ENCODE results near the gene FOXO6.

DNA sequence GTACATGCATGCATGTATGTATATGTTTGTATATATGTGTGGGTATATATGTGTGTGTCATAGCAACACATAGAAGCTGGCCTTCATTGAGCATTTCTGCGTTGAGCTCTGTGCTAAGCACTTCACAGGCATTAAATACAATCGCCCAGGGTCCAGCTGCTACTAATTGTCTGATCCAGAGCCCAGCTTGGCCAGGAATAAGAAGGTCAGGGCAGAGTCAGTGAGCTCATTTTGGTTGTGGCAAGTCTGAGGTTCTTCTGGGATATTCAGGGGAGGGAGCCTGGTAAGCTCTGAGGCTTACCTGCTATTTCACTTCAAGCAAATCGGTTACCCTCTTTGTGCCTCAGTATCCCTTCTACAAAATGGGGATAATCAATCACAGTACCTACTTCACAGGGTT lies 59.6 kb downstream of the FOXO6 start:
- TF ChIP-seq CREB1 (IDR thresholded peaks at IDR 0.05) (no peak), CREB1 (CRISPR knock-in tag; IDR thresholded peaks at IDR 0.05) (no peak), PHF20 (IDR thresholded peaks at IDR 0.05; ENCODE audit: partially characterized antibody) (no peak), ZNF780A (CRISPR knock-in tag; IDR thresholded peaks at IDR 0.05) (no peak), POLR2A (conservative IDR thresholded peaks at IDR 0.05) (no peak), ESRRA (IDR thresholded peaks at IDR 0.05; ENCODE audit: borderline replicate concordance, low read depth) (no peak), ZFP1 (CRISPR knock-in tag; IDR thresholded peaks at IDR 0.05) (no peak), JUN (IDR thresholded peaks at IDR 0.05; ENCODE audit: borderline replicate concordance, low read depth, low read length) (no peak), JUN (CRISPR knock-in tag; IDR thresholded peaks at IDR 0.05; ENCODE audit: borderline replicate concordance) (no peak)
- TF ChIP-seq, protein P1, sequence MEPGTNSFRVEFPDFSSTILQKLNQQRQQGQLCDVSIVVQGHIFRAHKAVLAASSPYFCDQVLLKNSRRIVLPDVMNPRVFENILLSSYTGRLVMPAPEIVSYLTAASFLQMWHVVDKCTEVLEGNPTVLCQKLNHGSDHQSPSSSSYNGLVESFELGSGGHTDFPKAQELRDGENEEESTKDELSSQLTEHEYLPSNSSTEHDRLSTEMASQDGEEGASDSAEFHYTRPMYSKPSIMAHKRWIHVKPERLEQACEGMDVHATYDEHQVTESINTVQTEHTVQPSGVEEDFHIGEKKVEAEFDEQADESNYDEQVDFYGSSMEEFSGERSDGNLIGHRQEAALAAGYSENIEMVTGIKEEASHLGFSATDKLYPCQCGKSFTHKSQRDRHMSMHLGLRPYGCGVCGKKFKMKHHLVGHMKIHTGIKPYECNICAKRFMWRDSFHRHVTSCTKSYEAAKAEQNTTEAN (CRISPR knock-in tag; IDR thresholded peaks at IDR 0.05), result no peak
- TF ChIP-seq, protein P2, sequence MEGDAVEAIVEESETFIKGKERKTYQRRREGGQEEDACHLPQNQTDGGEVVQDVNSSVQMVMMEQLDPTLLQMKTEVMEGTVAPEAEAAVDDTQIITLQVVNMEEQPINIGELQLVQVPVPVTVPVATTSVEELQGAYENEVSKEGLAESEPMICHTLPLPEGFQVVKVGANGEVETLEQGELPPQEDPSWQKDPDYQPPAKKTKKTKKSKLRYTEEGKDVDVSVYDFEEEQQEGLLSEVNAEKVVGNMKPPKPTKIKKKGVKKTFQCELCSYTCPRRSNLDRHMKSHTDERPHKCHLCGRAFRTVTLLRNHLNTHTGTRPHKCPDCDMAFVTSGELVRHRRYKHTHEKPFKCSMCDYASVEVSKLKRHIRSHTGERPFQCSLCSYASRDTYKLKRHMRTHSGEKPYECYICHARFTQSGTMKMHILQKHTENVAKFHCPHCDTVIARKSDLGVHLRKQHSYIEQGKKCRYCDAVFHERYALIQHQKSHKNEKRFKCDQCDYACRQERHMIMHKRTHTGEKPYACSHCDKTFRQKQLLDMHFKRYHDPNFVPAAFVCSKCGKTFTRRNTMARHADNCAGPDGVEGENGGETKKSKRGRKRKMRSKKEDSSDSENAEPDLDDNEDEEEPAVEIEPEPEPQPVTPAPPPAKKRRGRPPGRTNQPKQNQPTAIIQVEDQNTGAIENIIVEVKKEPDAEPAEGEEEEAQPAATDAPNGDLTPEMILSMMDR (IDR thresholded peaks at IDR 0.05 in 2 of 3, conservative IDR thresholded peaks at IDR 0.05 in 1 of 3; ENCODE audit: insufficient read depth in 2 of 3, low read depth in 1 of 3, low read length in 3 of 3), result no peak
- TF ChIP-seq, protein P3, sequence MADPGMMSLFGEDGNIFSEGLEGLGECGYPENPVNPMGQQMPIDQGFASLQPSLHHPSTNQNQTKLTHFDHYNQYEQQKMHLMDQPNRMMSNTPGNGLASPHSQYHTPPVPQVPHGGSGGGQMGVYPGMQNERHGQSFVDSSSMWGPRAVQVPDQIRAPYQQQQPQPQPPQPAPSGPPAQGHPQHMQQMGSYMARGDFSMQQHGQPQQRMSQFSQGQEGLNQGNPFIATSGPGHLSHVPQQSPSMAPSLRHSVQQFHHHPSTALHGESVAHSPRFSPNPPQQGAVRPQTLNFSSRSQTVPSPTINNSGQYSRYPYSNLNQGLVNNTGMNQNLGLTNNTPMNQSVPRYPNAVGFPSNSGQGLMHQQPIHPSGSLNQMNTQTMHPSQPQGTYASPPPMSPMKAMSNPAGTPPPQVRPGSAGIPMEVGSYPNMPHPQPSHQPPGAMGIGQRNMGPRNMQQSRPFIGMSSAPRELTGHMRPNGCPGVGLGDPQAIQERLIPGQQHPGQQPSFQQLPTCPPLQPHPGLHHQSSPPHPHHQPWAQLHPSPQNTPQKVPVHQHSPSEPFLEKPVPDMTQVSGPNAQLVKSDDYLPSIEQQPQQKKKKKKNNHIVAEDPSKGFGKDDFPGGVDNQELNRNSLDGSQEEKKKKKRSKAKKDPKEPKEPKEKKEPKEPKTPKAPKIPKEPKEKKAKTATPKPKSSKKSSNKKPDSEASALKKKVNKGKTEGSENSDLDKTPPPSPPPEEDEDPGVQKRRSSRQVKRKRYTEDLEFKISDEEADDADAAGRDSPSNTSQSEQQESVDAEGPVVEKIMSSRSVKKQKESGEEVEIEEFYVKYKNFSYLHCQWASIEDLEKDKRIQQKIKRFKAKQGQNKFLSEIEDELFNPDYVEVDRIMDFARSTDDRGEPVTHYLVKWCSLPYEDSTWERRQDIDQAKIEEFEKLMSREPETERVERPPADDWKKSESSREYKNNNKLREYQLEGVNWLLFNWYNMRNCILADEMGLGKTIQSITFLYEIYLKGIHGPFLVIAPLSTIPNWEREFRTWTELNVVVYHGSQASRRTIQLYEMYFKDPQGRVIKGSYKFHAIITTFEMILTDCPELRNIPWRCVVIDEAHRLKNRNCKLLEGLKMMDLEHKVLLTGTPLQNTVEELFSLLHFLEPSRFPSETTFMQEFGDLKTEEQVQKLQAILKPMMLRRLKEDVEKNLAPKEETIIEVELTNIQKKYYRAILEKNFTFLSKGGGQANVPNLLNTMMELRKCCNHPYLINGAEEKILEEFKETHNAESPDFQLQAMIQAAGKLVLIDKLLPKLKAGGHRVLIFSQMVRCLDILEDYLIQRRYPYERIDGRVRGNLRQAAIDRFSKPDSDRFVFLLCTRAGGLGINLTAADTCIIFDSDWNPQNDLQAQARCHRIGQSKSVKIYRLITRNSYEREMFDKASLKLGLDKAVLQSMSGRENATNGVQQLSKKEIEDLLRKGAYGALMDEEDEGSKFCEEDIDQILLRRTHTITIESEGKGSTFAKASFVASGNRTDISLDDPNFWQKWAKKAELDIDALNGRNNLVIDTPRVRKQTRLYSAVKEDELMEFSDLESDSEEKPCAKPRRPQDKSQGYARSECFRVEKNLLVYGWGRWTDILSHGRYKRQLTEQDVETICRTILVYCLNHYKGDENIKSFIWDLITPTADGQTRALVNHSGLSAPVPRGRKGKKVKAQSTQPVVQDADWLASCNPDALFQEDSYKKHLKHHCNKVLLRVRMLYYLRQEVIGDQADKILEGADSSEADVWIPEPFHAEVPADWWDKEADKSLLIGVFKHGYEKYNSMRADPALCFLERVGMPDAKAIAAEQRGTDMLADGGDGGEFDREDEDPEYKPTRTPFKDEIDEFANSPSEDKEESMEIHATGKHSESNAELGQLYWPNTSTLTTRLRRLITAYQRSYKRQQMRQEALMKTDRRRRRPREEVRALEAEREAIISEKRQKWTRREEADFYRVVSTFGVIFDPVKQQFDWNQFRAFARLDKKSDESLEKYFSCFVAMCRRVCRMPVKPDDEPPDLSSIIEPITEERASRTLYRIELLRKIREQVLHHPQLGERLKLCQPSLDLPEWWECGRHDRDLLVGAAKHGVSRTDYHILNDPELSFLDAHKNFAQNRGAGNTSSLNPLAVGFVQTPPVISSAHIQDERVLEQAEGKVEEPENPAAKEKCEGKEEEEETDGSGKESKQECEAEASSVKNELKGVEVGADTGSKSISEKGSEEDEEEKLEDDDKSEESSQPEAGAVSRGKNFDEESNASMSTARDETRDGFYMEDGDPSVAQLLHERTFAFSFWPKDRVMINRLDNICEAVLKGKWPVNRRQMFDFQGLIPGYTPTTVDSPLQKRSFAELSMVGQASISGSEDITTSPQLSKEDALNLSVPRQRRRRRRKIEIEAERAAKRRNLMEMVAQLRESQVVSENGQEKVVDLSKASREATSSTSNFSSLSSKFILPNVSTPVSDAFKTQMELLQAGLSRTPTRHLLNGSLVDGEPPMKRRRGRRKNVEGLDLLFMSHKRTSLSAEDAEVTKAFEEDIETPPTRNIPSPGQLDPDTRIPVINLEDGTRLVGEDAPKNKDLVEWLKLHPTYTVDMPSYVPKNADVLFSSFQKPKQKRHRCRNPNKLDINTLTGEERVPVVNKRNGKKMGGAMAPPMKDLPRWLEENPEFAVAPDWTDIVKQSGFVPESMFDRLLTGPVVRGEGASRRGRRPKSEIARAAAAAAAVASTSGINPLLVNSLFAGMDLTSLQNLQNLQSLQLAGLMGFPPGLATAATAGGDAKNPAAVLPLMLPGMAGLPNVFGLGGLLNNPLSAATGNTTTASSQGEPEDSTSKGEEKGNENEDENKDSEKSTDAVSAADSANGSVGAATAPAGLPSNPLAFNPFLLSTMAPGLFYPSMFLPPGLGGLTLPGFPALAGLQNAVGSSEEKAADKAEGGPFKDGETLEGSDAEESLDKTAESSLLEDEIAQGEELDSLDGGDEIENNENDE (IDR thresholded peaks at IDR 0.05; ENCODE audit: low read depth, low read length), result no peak

Data from K562 (cell line).